Fibroblast of peridontal ligament (primary cell): ENCODE results near the gene CLDN6.

Experiments
- DNase-seq: peaks from one replicate; pipeline ENCODE4 v3.0.0-alpha.2; 2010; ENCODE audit errors: extremely low read depth

Gene CLDN6

GRCh38 chr16:3028716-3029319, 10.8 kb upstream of the CLDN6 start:
- DNase-seq = no peak

- peak; percentile 36 for DNase-seq
These were observed 10.2 kb upstream of the CLDN6 start for GRCh38 chr16:3027983-3028715.

- no peak for DNase-seq
These were observed 9.5 kb upstream of the CLDN6 start for GRCh38 chr16:3027489-3027795.

- DNase-seq = no peak
These were observed 8.9 kb upstream of the CLDN6 start for GRCh38 chr16:3026609-3027488.

GRCh38 chr16:3026003-3026378, 8.0 kb upstream of the CLDN6 start:
- no peak for DNase-seq

- DNase-seq = no peak
These were observed 7.3 kb upstream of the CLDN6 start for GRCh38 chr16:3025032-3026002.

GRCh38 chr16:3023669-3024478, 5.9 kb upstream of the CLDN6 start, which contains the start of the genes HCFC1R1 and THOC6:
Gene HCFC1R1 (minus strand): TSS chr16:3023942. CDS start chr16:3023941, 1 bp downstream.
Gene THOC6 (plus strand): TSS chr16:3024035. CDS start chr16:3024327, 292 bp downstream.
- DNase-seq = peak; percentile 96

GRCh38 chr16:3023415-3023668, 5.4 kb upstream of the CLDN6 start:
- peak; percentile 65 for DNase-seq

GRCh38 chr16:3022684-3023414, 4.9 kb upstream of the CLDN6 start:
- DNase-seq = peak; percentile 46

GRCh38 chr16:3022208-3022683, 4.3 kb upstream of the CLDN6 start:
- DNase-seq = peak; percentile 93

GRCh38 chr16:3021449-3022207, 3.6 kb upstream of the CLDN6 start:
- DNase-seq = peak; percentile 88

GRCh38 chr16:3020604-3021448, 2.8 kb upstream of the CLDN6 start:
- peak; percentile 75 for DNase-seq

GRCh38 chr16:3020247-3020603, 2.2 kb upstream of the CLDN6 start, which contains the start of gene TNFRSF12A:
Gene TNFRSF12A (plus strand): TSS chr16:3020368. CDS start chr16:3020398, 30 bp downstream.
- DNase-seq = peak; percentile 39

- no peak for DNase-seq
These were observed 1.7 kb upstream of the CLDN6 start for GRCh38 chr16:3019594-3020246.

GRCh38 chr16:3017344-3017743, 639 bp downstream of the CLDN6 start:
- DNase-seq = no peak

GRCh38 chr16:3015865-3016521, 2.0 kb downstream of the CLDN6 start:
- no peak for DNase-seq

- DNase-seq = no peak
These were observed 3.0 kb downstream of the CLDN6 start for GRCh38 chr16:3014971-3015370.
